OCI-LY7 (cell line): Measurements from ENCODE around the gene FGF5. TPM values are rescaled to one million over a fixed set of nuclear protein-coding genes. Genes with fewer than 3 reads are reported as not detected.
"Not testable (repeated sequence)": the region's sequence is repeated elsewhere in the genome, so short reads cannot be mapped to it uniquely, and the experiment has no call there.

ENCODE experiments used
- BruUV-seq: library from RNA; stranded (reverse); fragments of 400-500 nt; replicated peaks from 2 replicates; lab custom pipeline; 2021; lab: Mats Ljungman, UMichigan
- CTCF ChIA-PET: fragments of 300-600 bp; sonication (Branson Sonifier 250); formaldehyde crosslinking; loops from one replicate; lab custom pipeline; 2022; ENCODE audit warnings: antibody characterized with exemption; ENCODE audit not compliant: unreplicated experiment; lab: Charles Lee
- POLR2A ChIA-PET: fragments of 300-600 bp; sonication (Branson Sonifier 250); formaldehyde crosslinking; loops from one replicate; lab custom pipeline; 2022; ENCODE audit warnings: antibody characterized with exemption; lab: Charles Lee
- DNase-seq: peaks from one replicate; pipeline ENCODE4 v3.0.0-alpha.2; 2015; ENCODE audit warnings: low spot score
- H2AFZ ChIP-seq: fragments of 200-600 bp; sonication (generic), shearing (Covaris generic); 2 replicates; pipeline ENCODE4 v1.6.1; 2014; ENCODE audit warnings: mild to moderate bottlenecking, antibody characterized with exemption, low read length, moderate library complexity
- H3K27ac ChIP-seq: fragments of 200-600 bp; sonication (generic); 2 replicates; pipeline ENCODE4 v1.5.1; 2014; ENCODE audit warnings: mixed run types, low read depth, mild to moderate bottlenecking, moderate library complexity, low read length, inconsistent platforms; ENCODE audit not compliant: poor library complexity, severe bottlenecking
- H3K36me3 ChIP-seq: fragments of 200-600 bp; sonication (generic); 2 replicates; pipeline ENCODE4 v1.6.1; 2014; ENCODE audit warnings: mild to moderate bottlenecking, antibody characterized with exemption, low read length, moderate library complexity, mixed read lengths; ENCODE audit not compliant: insufficient read depth
- H3K4me1 ChIP-seq: fragments of 200-600 bp; sonication (generic); 2 replicates; pipeline ENCODE4 v1.5.1; 2014; ENCODE audit warnings: mild to moderate bottlenecking, low read length; ENCODE audit not compliant: insufficient read depth, poor library complexity, severe bottlenecking
- H3K4me2 ChIP-seq: fragments of 200-600 bp; sonication (generic); 2 replicates; pipeline ENCODE4 v1.6.1; 2014; ENCODE audit warnings: mild to moderate bottlenecking, low read length
- H3K4me3 ChIP-seq: fragments of 200-600 bp; sonication (generic); 2 replicates; pipeline ENCODE4 v1.5.1; 2014; ENCODE audit warnings: mild to moderate bottlenecking, low read depth, low read length; ENCODE audit not compliant: poor library complexity, severe bottlenecking
- H3K79me2 ChIP-seq: fragments of 200-600 bp; sonication (generic); 2 replicates; pipeline ENCODE4 v1.6.1; 2016; ENCODE audit warnings: low read depth, mild to moderate bottlenecking, low read length, moderate library complexity, mixed read lengths; ENCODE audit not compliant: insufficient read depth
- H3K9me2 ChIP-seq: fragments of 200-600 bp; sonication (generic); 2 replicates; pipeline ENCODE4 v1.6.1; 2016; ENCODE audit warnings: mild to moderate bottlenecking, low read length, mixed read lengths; ENCODE audit not compliant: insufficient read depth
- H3K9me3 ChIP-seq: fragments of 200-600 bp; sonication (generic); 2 replicates; pipeline ENCODE4 v1.6.1; 2014; ENCODE audit warnings: mild to moderate bottlenecking, mixed run types, low read length, mixed read lengths
- H4K20me1 ChIP-seq: fragments of 200-600 bp; sonication (generic); 2 replicates; pipeline ENCODE4 v1.6.1; 2014; ENCODE audit warnings: mild to moderate bottlenecking, antibody characterized with exemption, low read length, moderate library complexity, mixed read lengths; ENCODE audit not compliant: insufficient read depth
- CTCF ChIP-seq: fragments of 200-600 bp; sonication (generic); conservative IDR thresholded peaks from 2 replicates; pipeline ENCODE4 v1.5.1; 2014; ENCODE audit warnings: mild to moderate bottlenecking, antibody characterized with exemption, low read length, moderate library complexity, mixed read lengths
- EZH2phosphoT487 ChIP-seq: fragments of 200-600 bp; sonication (generic); IDR thresholded peaks from 2 replicates; pipeline ENCODE4 v1.6.1; 2018; ENCODE audit warnings: low read depth, borderline replicate concordance, mild to moderate bottlenecking, mixed run types, antibody characterized with exemption, low read length, moderate library complexity, mixed read lengths
- intact Hi-C: fragments of 100-400 bp; cut with micrococcal nuclease; formaldehyde crosslinking; loops from one replicate; pipeline ENCODE4 v1.10.0; 2022; ENCODE audit not compliant: unreplicated experiment
- total RNA-seq, 2 experiments: library from RNA; depleted of rRNA in 1 of 2; stranded (reverse); fragments of >200 nt in 1 of 2; shearing (Covaris generic) in 1 of 2; gene quantifications; 2 replicates each; pipeline ENCODE4 v1.2.3, GENCODE V29; 2014 to 2022

The FGF5 gene
- total RNA-seq, 2 experiments from 2014 or later, result 0.06 TPM; not detected in 1

- Histone ChIP-seq H2AFZ (no peak overlapping the region), H3K4me3 (no peak overlapping the region), H3K79me2 (no peaks in the 10 kb centered on the region), H4K20me1 (no peaks in the 10 kb centered on the region), H3K9me3 (no peaks in the 10 kb centered on the region), H3K4me1 (no peaks in the 10 kb centered on the region), H3K9me2 (no peaks in the 10 kb centered on the region), H3K27ac (no peak overlapping the region), H3K4me2 (no peak overlapping the region), H3K36me3 (no peaks in the 10 kb centered on the region)
- ChIA-PET CTCF (no interaction called here), POLR2A (interaction anchor here (1.0 kb wide), 1 partner anchor 20 kb away, joined by 3 read pairs; no protein-coding TSS in a partner anchor)
- intact Hi-C loops, result no loop called here
- no peak for DNase-seq
- no TSS peak for BruUV-seq
- no peak for TF ChIP-seq EZH2phosphoT487
- TF ChIP-seq CTCF, result no peak
Observed at GRCh38 chr4:80279751-80280150, 13.3 kb downstream of the FGF5 start.

GRCh38 chr4:80286451-80286850 is 20.0 kb downstream of the FGF5 start:
- POLR2A ChIA-PET, result interaction anchor here (1.3 kb wide), 1 partner anchor 8 kb away, joined by 3 read pairs; no protein-coding TSS in a partner anchor
- H3K4me2 ChIP-seq, result no peak overlapping the region
- intact Hi-C loops, result no loop called here
- no peak overlapping the region for H3K27ac ChIP-seq
- no peaks in the 10 kb centered on the region for H3K36me3 ChIP-seq
- H3K9me2 ChIP-seq, result no peaks in the 10 kb centered on the region
- H3K79me2 ChIP-seq, result no peaks in the 10 kb centered on the region
- no peak overlapping the region for H2AFZ ChIP-seq
- no peaks in the 10 kb centered on the region for H4K20me1 ChIP-seq
- no peak overlapping the region for H3K4me3 ChIP-seq
- CTCF ChIA-PET, result no interaction called here
- H3K4me1 ChIP-seq, result no peaks in the 10 kb centered on the region
- H3K9me3 ChIP-seq, result no peaks in the 10 kb centered on the region
- no peak for TF ChIP-seq EZH2phosphoT487
- TF ChIP-seq CTCF, result no peak
- DNase-seq, result no peak
- BruUV-seq, result no TSS peak

- H3K4me1 ChIP-seq, H4K20me1 ChIP-seq, H3K27ac ChIP-seq, H3K79me2 ChIP-seq, POLR2A ChIA-PET, DNase-seq, H3K9me3 ChIP-seq, BruUV-seq, intact Hi-C loops, H3K4me3 ChIP-seq, H3K36me3 ChIP-seq, H2AFZ ChIP-seq, H3K4me2 ChIP-seq, CTCF ChIA-PET, H3K9me2 ChIP-seq: not testable (repeated sequence)
Observed at GRCh38 chr4:80290665-80291064, 24.2 kb downstream of the FGF5 start.
